Amniotic epithelial cell (primary cell): Measurements from ENCODE around the gene NMUR2.

Source experiments
- DNase-seq: peaks from one replicate; pipeline ENCODE4 v3.0.0-alpha.2; 2010; ENCODE audit warnings: low read depth

The NMUR2 gene

GRCh38 chr5:152405145-152405544, at the start of gene NMUR2:
Gene NMUR2 (minus strand): TSS chr5:152405279. CDS start chr5:152405113, 166 bp downstream.
- DNase-seq = no peak

GRCh38 chr5:152443935-152444334, 38.9 kb upstream of the NMUR2 start:
- DNase-seq = no peak

- DNase-seq = no peak
Observed at GRCh38 chr5:152439791-152440190, 34.7 kb upstream of the NMUR2 start.

- no peak for DNase-seq
Observed at GRCh38 chr5:152437866-152438265, 32.8 kb upstream of the NMUR2 start.

- DNase-seq = no peak
Observed at GRCh38 chr5:152427721-152428120, 22.6 kb upstream of the NMUR2 start.

- DNase-seq = no peak
Observed at GRCh38 chr5:152425083-152425482, 20.0 kb upstream of the NMUR2 start.

- no peak for DNase-seq
Observed at GRCh38 chr5:152424501-152424900, 19.4 kb upstream of the NMUR2 start.

GRCh38 chr5:152422081-152422480, 17.0 kb upstream of the NMUR2 start:
- DNase-seq = no peak

- no peak for DNase-seq
Observed at GRCh38 chr5:152412129-152412528, 7.0 kb upstream of the NMUR2 start.

- no peak for DNase-seq
Observed at GRCh38 chr5:152406082-152406481, 1.0 kb upstream of the NMUR2 start.

GRCh38 chr5:152404494-152404893, 585 bp downstream of the NMUR2 start:
- no peak for DNase-seq

- no peak for DNase-seq
Observed at GRCh38 chr5:152403046-152403445, 2.0 kb downstream of the NMUR2 start.

- DNase-seq = no peak
Observed at GRCh38 chr5:152400846-152401245, 4.2 kb downstream of the NMUR2 start.

GRCh38 chr5:152397581-152397980, 7.5 kb downstream of the NMUR2 start:
- DNase-seq = no peak

- no peak for DNase-seq
Observed at GRCh38 chr5:152393441-152393840, 11.6 kb downstream of the NMUR2 start.

GRCh38 chr5:152389208-152389849, 15.8 kb downstream of the NMUR2 start:
- no peak for DNase-seq

GRCh38 chr5:152388610-152389009, 16.5 kb downstream of the NMUR2 start:
- no peak for DNase-seq

- DNase-seq = no peak
Observed at GRCh38 chr5:152380415-152381123, 24.5 kb downstream of the NMUR2 start.

GRCh38 chr5:152379331-152379730, 25.7 kb downstream of the NMUR2 start:
- DNase-seq = no peak

GRCh38 chr5:152378730-152379129, 26.3 kb downstream of the NMUR2 start:
- DNase-seq = no peak

GRCh38 chr5:152376886-152377285, 28.2 kb downstream of the NMUR2 start:
- DNase-seq = no peak

GRCh38 chr5:152374711-152375275, 30.3 kb downstream of the NMUR2 start:
- no peak for DNase-seq

- DNase-seq = no peak
Observed at GRCh38 chr5:152372875-152373274, 32.2 kb downstream of the NMUR2 start.
